H1 (cell line): ENCODE data around the gene CCDC91. TPM values are rescaled to one million over a fixed set of nuclear protein-coding genes. Genes with fewer than 3 reads are reported as not detected.

Experiments used
- CTCF ChIA-PET: fragments of 300-600 bp; sonication (Branson Sonifier 250); formaldehyde crosslinking; loops from one replicate; lab custom pipeline; 2021; ENCODE audit not compliant: partially characterized antibody; lab: Charles Lee
- POLR2A ChIA-PET: fragments of 300-600 bp; sonication (Branson Sonifier 250); formaldehyde crosslinking; loops from one replicate; lab custom pipeline; 2021; ENCODE audit warnings: inconsistent platforms; ENCODE audit not compliant: partially characterized antibody; lab: Charles Lee
- DNase-seq, 2 experiments: peaks; one replicate each; pipeline versions ENCODE4 v3.0.0 to v3.0.0-alpha.2; 2010 to 2022; ENCODE audit warnings: low spot score in 2 of 2, low read depth in 1 of 2, mixed read lengths in 1 of 2
- FAIRE-seq: peaks from 2 replicates; lab custom pipeline; 2011; peaks lifted over from hg19 to GRCh38; lab: Jason Lieb, UNC
- H2AFZ ChIP-seq: 2 replicates; pipeline ENCODE4 v1.8.1; 2012; ENCODE audit warnings: low read length, inconsistent platforms
- H2AK5ac ChIP-seq: 2 replicates; pipeline ENCODE4 v1.6.1; 2013; ENCODE audit warnings: low read depth, low read length
- H2BK120ac ChIP-seq: replicated peaks from 2 replicates; pipeline ENCODE3; 2013; ENCODE audit warnings: low read depth, low read length, inconsistent platforms
- H2BK12ac ChIP-seq: 2 replicates; pipeline ENCODE4 v1.6.1; 2013; ENCODE audit warnings: low read depth, low read length
- H2BK15ac ChIP-seq: 2 replicates; pipeline ENCODE4 v1.6.1; 2013; ENCODE audit warnings: low read length
- H2BK20ac ChIP-seq: 2 replicates; pipeline ENCODE4 v1.6.1; 2013; ENCODE audit warnings: low read length
- H2BK5ac ChIP-seq: 2 replicates; pipeline ENCODE4 v1.6.1; 2013; ENCODE audit warnings: low read depth, low read length
- H3K14ac ChIP-seq: 2 replicates; pipeline ENCODE4 v1.6.1; 2013; ENCODE audit warnings: inconsistent platforms; ENCODE audit not compliant: insufficient read length
- H3K18ac ChIP-seq: 2 replicates; pipeline ENCODE4 v1.6.1; 2013; ENCODE audit warnings: low read length; ENCODE audit errors: extremely low read depth
- H3K23ac ChIP-seq: 2 replicates; pipeline ENCODE4 v1.6.1; 2013; ENCODE audit warnings: inconsistent platforms; ENCODE audit not compliant: insufficient read length
- H3K23me2 ChIP-seq: 2 replicates; pipeline ENCODE4 v1.6.1; 2013; ENCODE audit warnings: low read depth, low read length
- H3K27ac ChIP-seq: 2 replicates; pipeline ENCODE4 v1.6.1; 2011; ENCODE audit warnings: low read depth, low read length, inconsistent platforms
- H3K27me3 ChIP-seq, 4 experiments: replicated peaks in 1 of 4; 1 replicate in 1 of 4; 2 replicates in 3 of 4; pipeline versions ENCODE4 v1.6.1 to v1.8.1; 2011 to 2013; ENCODE audit warnings: low read length in 3 of 4, mild to moderate bottlenecking in 3 of 4, inconsistent platforms in 2 of 4, mixed read lengths in 2 of 4, moderate library complexity in 1 of 4; ENCODE audit not compliant: control insufficient read depth in 3 of 4, insufficient read depth in 3 of 4; ENCODE audit errors: extremely low read depth in 1 of 4
- H3K36me3 ChIP-seq, 4 experiments: 2 replicates each; pipeline versions ENCODE4 v1.6.1 to v1.8.1; 2011 to 2013; ENCODE audit warnings: mild to moderate bottlenecking in 4 of 4, low read length in 3 of 4, moderate library complexity in 2 of 4, control low read depth in 1 of 4, inconsistent platforms in 1 of 4; ENCODE audit not compliant: insufficient read depth in 4 of 4, control insufficient read depth in 2 of 4
- H3K4ac ChIP-seq: replicated peaks from 2 replicates; pipeline ENCODE3; 2013; ENCODE audit warnings: low read length, low read depth, mixed read lengths, inconsistent platforms; ENCODE audit not compliant: insufficient read length
- H3K4me1 ChIP-seq, 4 experiments: replicated peaks in 1 of 4; 1 replicate in 1 of 4; 2 replicates in 3 of 4; pipeline versions ENCODE4 v1.6.1 to v1.8.1; 2011 to 2013; ENCODE audit warnings: low read length in 3 of 4, inconsistent platforms in 2 of 4, mixed read lengths in 1 of 4; ENCODE audit not compliant: insufficient read depth in 4 of 4, control insufficient read depth in 3 of 4
- H3K4me2 ChIP-seq, 2 experiments: 2 replicates each; pipeline versions ENCODE4 v1.6.1 to v1.8.1; 2011 to 2013; ENCODE audit warnings: low read depth in 2 of 2, low read length in 2 of 2, control low read depth in 1 of 2, inconsistent platforms in 1 of 2, mild to moderate bottlenecking in 1 of 2; ENCODE audit not compliant: insufficient read depth in 1 of 2
- H3K4me3 ChIP-seq, 4 experiments: fragments of 200-600, 300-600 bp in 1 of 4; sonication (generic), shearing (Covaris generic), sonication (Bioruptor Twin) in 1 of 4; 2 replicates each; pipeline versions ENCODE4 v1.5.1 to v1.8.1; 2011 to 2016; ENCODE audit warnings: low read length in 4 of 4, low read depth in 3 of 4, control low read depth in 2 of 4, inconsistent platforms in 2 of 4, mild to moderate bottlenecking in 2 of 4, mixed read lengths in 1 of 4, moderate library complexity in 1 of 4; ENCODE audit not compliant: insufficient read depth in 2 of 4; ENCODE audit errors: extremely low read depth in 1 of 4
- H3K56ac ChIP-seq: replicated peaks from 2 replicates; pipeline ENCODE3; 2013; ENCODE audit warnings: low read depth, mild to moderate bottlenecking, mixed read lengths, low read length, inconsistent platforms; ENCODE audit not compliant: insufficient read length
- H3K79me1 ChIP-seq: 2 replicates; pipeline ENCODE4 v1.6.1; 2013; ENCODE audit warnings: low read depth, low read length, control low read depth
- H3K79me2 ChIP-seq, 2 experiments: 2 replicates each; pipeline versions ENCODE4 v1.6.1 to v1.8.1; 2012 to 2013; ENCODE audit warnings: low read length in 2 of 2, mild to moderate bottlenecking in 2 of 2, inconsistent platforms in 1 of 2; ENCODE audit not compliant: insufficient read depth in 2 of 2, control insufficient read depth in 1 of 2
- H3K9ac ChIP-seq, 4 experiments: replicated peaks in 1 of 4; 1 replicate in 1 of 4; 2 replicates in 3 of 4; pipeline versions ENCODE4 v1.6.1 to v1.8.1; 2011 to 2013; ENCODE audit warnings: low read depth in 3 of 4, low read length in 3 of 4, control low read depth in 2 of 4, mild to moderate bottlenecking in 2 of 4, moderate library complexity in 2 of 4, inconsistent platforms in 1 of 4; ENCODE audit errors: extremely low read depth in 1 of 4
- H3K9me3 ChIP-seq, 2 experiments: 2 replicates each; pipeline versions ENCODE4 v1.6.1 to v1.8.1; 2012 to 2013; ENCODE audit warnings: mild to moderate bottlenecking in 2 of 2, moderate library complexity in 2 of 2, control low read depth in 1 of 2, inconsistent platforms in 1 of 2, low read depth in 1 of 2, low read length in 1 of 2, mixed read lengths in 1 of 2; ENCODE audit not compliant: insufficient read depth in 2 of 2
- H4K20me1 ChIP-seq, 2 experiments: replicated peaks in 1 of 2; 2 replicates each; pipeline versions ENCODE3 to v1.8.1; 2011 to 2013; ENCODE audit warnings: inconsistent platforms in 2 of 2, low read length in 2 of 2, mild to moderate bottlenecking in 1 of 2; ENCODE audit not compliant: insufficient read depth in 2 of 2, control insufficient read depth in 1 of 2
- H4K5ac ChIP-seq: 2 replicates; pipeline ENCODE4 v1.6.1; 2013; ENCODE audit warnings: low read length, low read depth, mixed read lengths, inconsistent platforms; ENCODE audit not compliant: insufficient read length
- H4K8ac ChIP-seq: 2 replicates; pipeline ENCODE4 v1.8.0; 2013; ENCODE audit warnings: mild to moderate bottlenecking, moderate library complexity, low read length, inconsistent platforms; ENCODE audit not compliant: insufficient read depth; ENCODE audit errors: extremely low read depth
- H4K91ac ChIP-seq: replicated peaks from 2 replicates; pipeline ENCODE3; 2013; ENCODE audit warnings: low read length, mixed read lengths, inconsistent platforms; ENCODE audit not compliant: insufficient read length
- CBX5 ChIP-seq: fragments of 300-800, 300-1000 bp; sonication (generic); IDR thresholded peaks from 2 replicates; pipeline ENCODE4 v1.7.1; 2016; ENCODE audit warnings: antibody characterized with exemption, low read length, low read depth
- CBX8 ChIP-seq: fragments of 300-800, 300-1000 bp; sonication (generic); IDR thresholded peaks from 2 replicates; pipeline ENCODE4 v1.7.1; 2016; ENCODE audit warnings: low read depth, low read length, borderline replicate concordance
- CEBPB ChIP-seq: IDR thresholded peaks from 2 replicates; pipeline ENCODE4 v1.6.1; 2012; ENCODE audit warnings: low read depth, low read length
- JUND ChIP-seq: IDR thresholded peaks from 2 replicates; pipeline ENCODE4 v1.6.1; 2011; ENCODE audit warnings: mild to moderate bottlenecking, improper control_type of control experiment, low read length
- RXRA ChIP-seq: IDR thresholded peaks from 2 replicates; pipeline ENCODE4 v1.6.1; 2011; ENCODE audit warnings: low read depth, mild to moderate bottlenecking, low read length, moderate library complexity; ENCODE audit not compliant: insufficient read depth
- WGBS, 2 experiments: shearing (Covaris generic) in 1 of 2; methylation state at CpG; one replicate each; pipeline versions ENCODE4 v1.1.6 to v1.1.7; 2013 to 2015; ENCODE audit warnings: low lambda C conversion rate in 2 of 2, mixed read lengths in 2 of 2, inconsistent platforms in 1 of 2, low coverage in 1 of 2, missing lambda C conversion rate in 1 of 2; ENCODE audit not compliant: insufficient replicate concordance in 2 of 2, insufficient coverage in 1 of 2, insufficient read length in 1 of 2; ENCODE audit errors: extremely low coverage in 1 of 2, missing lambda C conversion rate in 1 of 2; 5-methylcytosine and 5-hydroxymethylcytosine counted together
- polyA plus RNA-seq, 7 experiments: library from polyadenylated mRNA; depleted of rRNA in 3 of 7; stranded (reverse) in 5 of 7; unstranded in 2 of 7; fragments of >200 nt in 5 of 7; fragments of 200-250 nt in 2 of 7; gene quantifications; 1 replicate in 5 of 7; 2 replicates in 1 of 7; 4 replicates in 1 of 7; pipeline versions ENCODE4 v1.2.1 to v1.2.3, GENCODE V29; 2011 to 2013; ENCODE audit warnings: missing spikeins in 2 of 7, mixed read lengths in 2 of 7
- total RNA-seq: library from RNA; stranded (reverse); fragmentation: NEBNext Ultra II Directional; extraction: Animal tissue kit (Norgen Biotek cat#: 25700); gene quantifications from 2 replicates; pipeline ENCODE4 v1.2.1, GENCODE V29; 2021

Gene CCDC91
- total and polyA plus RNA-seq, 2 of the 8 experiments (the other 6 are each of a cell fraction or from before 2014, with no cell fraction given) = 8.6 to 23.1 TPM

- Histone ChIP-seq H3K27me3 (no peaks in the 10 kb centered on the region), H2BK12ac (no peak overlapping the region), H3K9me3 (no peaks in the 10 kb centered on the region), H3K4me1 (no peaks in the 10 kb centered on the region), H3K14ac (no peak overlapping the region), H3K56ac (no peak overlapping the region), H2AK5ac (no peak overlapping the region), H3K23me2 (no peaks in the 10 kb centered on the region; the same call in 1 of the 2 replicates), H3K79me1 (no peaks in the 10 kb centered on the region), H2BK120ac (no peak overlapping the region), H2BK20ac (no peak overlapping the region), H3K36me3 (no peaks in the 10 kb centered on the region), H4K20me1 (no peaks in the 10 kb centered on the region), H3K27ac (no peak overlapping the region), H3K23ac (no peak overlapping the region), H2AFZ (no peak overlapping the region), H2BK5ac (no peak overlapping the region), H3K4me3 (no peak overlapping the region), H3K4me2 (no peak overlapping the region), H4K91ac (no peak overlapping the region), H3K79me2 (no peaks in the 10 kb centered on the region), H2BK15ac (no peak overlapping the region), H4K5ac (no peak overlapping the region), H4K8ac (no peak overlapping the region), H3K9ac (no peak overlapping the region), H3K4ac (no peak overlapping the region), H3K18ac (no peak overlapping the region)
- no peak for TF ChIP-seq CEBPB
- TF ChIP-seq RXRA = no peak
- TF ChIP-seq JUND = no peak
- TF ChIP-seq CBX5 = no peak
- no peak for TF ChIP-seq CBX8
- DNase-seq = no peak
- ChIA-PET POLR2A (no interaction called here), CTCF (no interaction called here)
- 86% methylated on average over 2 of the region's 2 CpGs; no CpG with 5 or more reads in 1 of the 2 experiments for WGBS, 2 experiments
- FAIRE-seq = no peak
These were observed 25.5 kb upstream of the CCDC91 start for GRCh38 chr12:28164644-28165275.
